GM23338 (cell line): Measurements from ENCODE around the gene N4BP2. TPM values are rescaled to one million over a fixed set of nuclear protein-coding genes. Genes with fewer than 3 reads are reported as not detected.

Experiments
- CREB1 ChIP-seq: fragments of 250-450 bp; sonication (Bioruptor Pico); IDR thresholded peaks from 2 replicates; pipeline ENCODE4 v1.5.0; 2020; ENCODE audit warnings: low read depth, mild to moderate bottlenecking, moderate library complexity
- ETS1 ChIP-seq: IDR thresholded peaks from 2 replicates; pipeline ENCODE4 v1.6.1; 2016; ENCODE audit warnings: antibody characterized with exemption
- EZH2 ChIP-seq: fragments of 200-600 bp; sonication (generic); IDR thresholded peaks from one replicate; pipeline ENCODE4 v1.8.0; 2017; ENCODE audit warnings: antibody characterized with exemption, mild to moderate bottlenecking, low read depth; ENCODE audit not compliant: unreplicated experiment
- ZNF114 ChIP-seq: fragments of 250-450 bp; sonication (Bioruptor Pico); IDR thresholded peaks from 2 replicates; pipeline ENCODE4 v1.5.0; 2020; ENCODE audit warnings: mild to moderate bottlenecking, moderate library complexity
- ZNF462 ChIP-seq: fragments of 250-450 bp; sonication (Bioruptor Pico); IDR thresholded peaks from 2 replicates; pipeline ENCODE4 v1.5.0; 2020; ENCODE audit warnings: mild to moderate bottlenecking, moderate library complexity
- polyA plus RNA-seq: library from polyadenylated mRNA; unstranded; fragments of >200 nt; fragmentation: Nextera tagmentation; extraction: Ambion mirVana; gene quantifications from 2 replicates; pipeline ENCODE4 v1.2.1, GENCODE V29; 2016
- total RNA-seq: library from RNA; depleted of rRNA; stranded (reverse); fragments of >200 nt; shearing (Covaris generic); gene quantifications from 2 replicates; pipeline ENCODE4 v1.2.3, GENCODE V29; 2014
- TF ChIP-seq, protein P1 (sequence below), 2 experiments: fragments of 200-600 bp in 1 of 2; sonication (generic) in 1 of 2; conservative IDR thresholded peaks; 2 replicates each; pipeline versions ENCODE4 v1.5.1 to v1.6.1; 2016 to 2017; ENCODE audit warnings: antibody characterized with exemption in 2 of 2, low read depth in 2 of 2, mild to moderate bottlenecking in 2 of 2, moderate library complexity in 1 of 2

Gene N4BP2
- total and polyA plus RNA-seq, 2 experiments from 2014 or later, result 25.6 to 46.3 TPM

DNA sequence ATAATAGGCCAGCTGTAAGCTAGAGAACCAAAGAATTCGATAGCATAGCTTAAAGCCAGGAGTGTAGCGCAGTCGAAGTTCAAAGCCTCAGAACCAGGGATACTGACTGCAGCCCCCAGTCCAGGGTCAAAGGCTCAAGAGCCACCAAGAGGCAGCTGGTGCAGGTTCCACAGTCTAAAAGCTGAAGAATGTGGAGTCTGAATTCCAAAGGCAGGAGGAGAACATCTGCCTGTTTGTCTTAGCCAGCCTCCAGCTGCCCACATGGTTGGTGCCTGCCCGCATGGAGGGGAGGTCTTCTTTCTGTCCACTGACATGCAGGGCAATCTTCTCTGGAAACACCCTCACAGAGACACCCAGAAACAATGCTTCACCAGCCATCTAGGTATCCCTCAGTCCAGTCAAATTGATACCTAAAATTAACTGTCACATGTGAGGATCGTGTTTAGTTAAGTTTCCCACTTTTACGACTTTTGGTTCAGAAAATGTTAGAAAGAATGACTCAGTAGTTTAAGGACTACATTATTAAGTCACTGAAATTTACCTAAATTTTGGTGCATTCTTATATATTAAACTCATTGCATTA is 87.4 kb downstream of the N4BP2 start (continued):
- no peak for TF ChIP-seq ZNF462 (CRISPR knock-in tag)
- TF ChIP-seq, protein P1, sequence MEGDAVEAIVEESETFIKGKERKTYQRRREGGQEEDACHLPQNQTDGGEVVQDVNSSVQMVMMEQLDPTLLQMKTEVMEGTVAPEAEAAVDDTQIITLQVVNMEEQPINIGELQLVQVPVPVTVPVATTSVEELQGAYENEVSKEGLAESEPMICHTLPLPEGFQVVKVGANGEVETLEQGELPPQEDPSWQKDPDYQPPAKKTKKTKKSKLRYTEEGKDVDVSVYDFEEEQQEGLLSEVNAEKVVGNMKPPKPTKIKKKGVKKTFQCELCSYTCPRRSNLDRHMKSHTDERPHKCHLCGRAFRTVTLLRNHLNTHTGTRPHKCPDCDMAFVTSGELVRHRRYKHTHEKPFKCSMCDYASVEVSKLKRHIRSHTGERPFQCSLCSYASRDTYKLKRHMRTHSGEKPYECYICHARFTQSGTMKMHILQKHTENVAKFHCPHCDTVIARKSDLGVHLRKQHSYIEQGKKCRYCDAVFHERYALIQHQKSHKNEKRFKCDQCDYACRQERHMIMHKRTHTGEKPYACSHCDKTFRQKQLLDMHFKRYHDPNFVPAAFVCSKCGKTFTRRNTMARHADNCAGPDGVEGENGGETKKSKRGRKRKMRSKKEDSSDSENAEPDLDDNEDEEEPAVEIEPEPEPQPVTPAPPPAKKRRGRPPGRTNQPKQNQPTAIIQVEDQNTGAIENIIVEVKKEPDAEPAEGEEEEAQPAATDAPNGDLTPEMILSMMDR (conservative IDR thresholded peaks at IDR 0.05; ENCODE audit: low read depth in 2 of 2), result no peak
- no peak for TF ChIP-seq CREB1 (CRISPR knock-in tag)
- TF ChIP-seq ZNF114, result no peak
- no peak for TF ChIP-seq EZH2
- TF ChIP-seq ETS1, result no peak
